ENCODE data around the gene DUSP9.

The DUSP9 gene

GRCh38 chrX:153647461-153648357 is 706 bp downstream of the DUSP9 start:
- in situ Hi-C loops (cut with MboI; ENCODE audit: low sequenced_read_pairs), result no loop called here

- in situ Hi-C loops (cut with MboI; ENCODE audit: low sequenced_read_pairs), result no loop called here
Observed at GRCh38 chrX:153648358-153649177, 1.6 kb downstream of the DUSP9 start.

DNA sequence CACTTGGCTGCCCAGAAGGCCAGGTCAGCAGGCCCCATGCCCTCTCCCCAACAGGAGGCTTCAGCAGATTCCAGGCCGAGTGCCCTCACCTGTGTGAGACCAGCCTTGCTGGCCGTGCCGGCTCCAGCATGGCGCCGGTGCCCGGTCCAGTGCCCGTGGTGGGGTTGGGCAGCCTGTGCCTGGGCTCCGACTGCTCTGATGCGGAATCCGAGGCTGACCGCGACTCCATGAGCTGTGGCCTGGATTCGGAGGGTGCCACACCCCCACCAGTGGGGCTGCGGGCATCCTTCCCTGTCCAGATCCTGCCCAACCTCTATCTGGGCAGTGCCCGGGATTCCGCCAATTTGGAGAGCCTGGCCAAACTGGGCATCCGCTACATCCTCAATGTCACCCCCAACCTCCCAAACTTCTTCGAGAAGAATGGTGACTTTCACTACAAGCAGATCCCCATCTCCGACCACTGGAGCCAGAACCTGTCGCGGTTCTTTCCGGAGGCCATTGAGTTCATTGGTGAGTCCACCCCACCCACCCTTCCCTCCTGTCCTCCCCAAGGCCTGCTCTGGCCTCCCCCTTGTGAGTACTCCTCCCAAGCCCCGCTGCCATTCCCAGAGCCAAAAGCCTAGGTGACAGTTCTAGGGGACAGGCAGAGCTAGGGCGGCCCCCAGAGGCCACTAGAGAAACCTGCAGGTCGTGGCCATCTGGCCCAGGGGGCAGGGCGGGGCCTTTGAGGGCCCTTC is 2.3 kb downstream of the DUSP9 start:
- in situ Hi-C loops (cut with MboI; ENCODE audit: low sequenced_read_pairs), result no loop called here

- in situ Hi-C loops (cut with MboI; ENCODE audit: low sequenced_read_pairs), result loop anchor here (10.0 to 25.0 kb wide), 2 partner anchors 95 to 688 kb away; no protein-coding TSS in a partner anchor
Observed at GRCh38 chrX:153649915-153650782, 3.1 kb downstream of the DUSP9 start.

DNA sequence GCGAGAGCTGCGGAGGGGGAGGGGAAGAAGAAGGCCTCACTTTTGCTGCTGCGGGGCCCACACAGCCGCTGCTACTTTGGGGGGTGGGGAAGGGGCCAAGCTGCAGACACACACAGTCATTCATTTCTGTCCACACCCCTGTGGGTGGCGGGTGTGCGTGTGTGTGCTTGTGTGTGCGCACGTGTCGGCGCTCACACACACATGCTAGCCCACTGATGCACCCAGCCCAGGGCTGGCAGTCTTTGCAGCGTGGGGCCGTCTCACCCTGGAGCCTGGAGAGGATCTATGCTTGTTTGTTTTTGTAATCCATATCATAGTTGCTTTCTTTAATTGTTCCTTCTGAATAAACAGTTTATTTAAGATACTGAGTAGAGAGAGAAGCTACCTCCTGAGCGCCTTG is 4.0 kb downstream of the DUSP9 start:
- in situ Hi-C loops (cut with MboI; ENCODE audit: low sequenced_read_pairs), result loop anchor here (10.0 to 25.0 kb wide), 2 partner anchors 96 to 689 kb away; no protein-coding TSS in a partner anchor

DNA sequence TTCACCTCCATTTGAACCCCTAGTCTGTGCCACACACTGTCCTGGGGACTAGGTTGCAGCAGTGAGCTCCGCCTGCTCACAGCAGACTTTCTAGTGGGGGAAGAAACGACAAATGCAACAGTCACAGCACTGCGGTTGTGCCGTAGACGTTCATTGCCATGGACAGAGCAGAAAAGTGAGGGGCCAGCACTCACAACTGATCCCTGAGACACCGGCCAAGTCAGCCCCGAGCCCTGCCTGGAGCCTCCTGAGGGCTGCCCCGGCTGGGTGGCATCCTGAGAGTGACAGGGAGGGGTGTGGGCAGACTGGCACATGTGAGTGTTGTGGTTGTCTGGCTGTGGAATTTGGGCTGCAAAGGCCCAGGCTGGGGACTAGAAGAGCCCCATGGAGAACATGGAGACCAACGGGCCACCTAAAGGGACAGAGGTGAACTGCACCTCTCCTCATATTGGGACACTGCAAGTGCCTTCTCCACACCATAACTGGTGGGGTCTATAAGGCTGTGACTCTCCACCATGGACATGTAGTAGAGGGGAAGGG is 4.6 kb downstream of the DUSP9 start:
- in situ Hi-C loops (cut with MboI; ENCODE audit: low sequenced_read_pairs), result loop anchor here (10.0 to 25.0 kb wide), 2 partner anchors 97 to 689 kb away; no protein-coding TSS in a partner anchor

GRCh38 chrX:153653556-153653955 is 6.6 kb downstream of the DUSP9 start:
- in situ Hi-C loops (cut with MboI; ENCODE audit: low sequenced_read_pairs), result loop anchor here (10.0 to 25.0 kb wide), 2 partner anchors 99 to 691 kb away; no protein-coding TSS in a partner anchor

GRCh38 chrX:153657161-153657560 is 10.2 kb downstream of the DUSP9 start:
- in situ Hi-C loops (cut with MboI; ENCODE audit: low sequenced_read_pairs), result loop anchor here (10.0 to 25.0 kb wide), 2 partner anchors 102 to 695 kb away; no protein-coding TSS in a partner anchor

DNA sequence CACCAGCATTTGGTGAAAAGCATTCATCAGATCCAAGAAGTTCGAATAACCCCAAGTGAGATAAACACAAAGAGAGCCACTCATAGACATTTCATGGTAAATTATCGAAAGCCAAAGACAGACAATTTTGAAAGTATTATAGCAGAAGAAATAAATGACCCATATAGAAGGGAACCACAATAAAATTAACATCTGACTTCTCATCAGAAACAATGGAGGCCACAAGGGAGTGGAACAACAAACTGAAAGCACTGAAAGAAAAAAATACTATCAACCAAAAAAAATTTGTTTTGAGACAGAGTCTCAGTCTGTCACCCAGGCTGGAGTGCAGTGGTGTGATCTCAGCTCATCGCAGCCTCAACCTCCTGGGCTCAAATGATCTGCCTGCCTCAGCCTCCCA is 12.3 kb downstream of the DUSP9 start:
- in situ Hi-C loops (cut with MboI; ENCODE audit: low sequenced_read_pairs), result loop anchor here (10.0 to 25.0 kb wide), 2 partner anchors 104 to 697 kb away; no protein-coding TSS in a partner anchor

- in situ Hi-C loops (cut with MboI; ENCODE audit: low sequenced_read_pairs), result loop anchor here (25.0 kb wide), 1 partner anchor 700 kb away; no protein-coding TSS in a partner anchor
Observed at GRCh38 chrX:153662266-153662665, 15.3 kb downstream of the DUSP9 start.

GRCh38 chrX:153665726-153666306 is 18.8 kb downstream of the DUSP9 start:
- in situ Hi-C loops (cut with MboI; ENCODE audit: low sequenced_read_pairs), result loop anchor here (25.0 kb wide), 1 partner anchor 704 kb away; no protein-coding TSS in a partner anchor

DNA sequence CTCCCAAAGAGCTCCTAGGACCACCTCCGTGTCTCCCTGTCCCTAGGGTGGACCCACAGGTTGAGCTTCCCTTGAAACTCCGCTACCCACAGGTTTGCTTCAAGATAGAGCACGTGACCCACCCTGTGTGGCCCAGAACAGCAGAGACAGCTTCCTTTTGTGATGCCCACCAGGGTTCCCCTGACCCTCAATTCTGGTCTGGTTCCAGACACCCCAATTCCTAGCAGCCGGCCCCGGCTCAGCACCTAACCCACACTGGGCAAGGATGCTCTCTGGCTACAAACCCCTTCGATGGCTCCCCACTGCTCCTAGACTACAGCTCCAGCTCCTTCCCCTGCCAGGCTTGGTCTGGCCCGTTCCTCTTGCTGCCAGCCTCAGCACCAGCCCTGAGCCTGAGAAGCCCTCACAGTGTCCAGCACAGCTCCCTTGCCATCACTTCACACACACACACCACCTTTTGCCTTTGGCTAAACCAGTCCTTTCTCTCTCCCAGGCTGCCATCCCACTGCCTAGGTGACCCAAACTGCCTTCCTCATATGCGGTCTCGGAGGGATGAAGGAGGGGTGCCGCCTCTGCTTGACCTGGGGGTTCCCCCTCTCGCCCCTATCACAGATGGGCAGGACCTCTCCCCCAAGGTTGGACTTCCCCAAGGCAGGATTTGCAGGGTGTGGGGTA is 20.4 kb downstream of the DUSP9 start:
- in situ Hi-C loops (cut with MboI; ENCODE audit: low sequenced_read_pairs), result loop anchor here (25.0 kb wide), 1 partner anchor 705 kb away; no protein-coding TSS in a partner anchor

DNA sequence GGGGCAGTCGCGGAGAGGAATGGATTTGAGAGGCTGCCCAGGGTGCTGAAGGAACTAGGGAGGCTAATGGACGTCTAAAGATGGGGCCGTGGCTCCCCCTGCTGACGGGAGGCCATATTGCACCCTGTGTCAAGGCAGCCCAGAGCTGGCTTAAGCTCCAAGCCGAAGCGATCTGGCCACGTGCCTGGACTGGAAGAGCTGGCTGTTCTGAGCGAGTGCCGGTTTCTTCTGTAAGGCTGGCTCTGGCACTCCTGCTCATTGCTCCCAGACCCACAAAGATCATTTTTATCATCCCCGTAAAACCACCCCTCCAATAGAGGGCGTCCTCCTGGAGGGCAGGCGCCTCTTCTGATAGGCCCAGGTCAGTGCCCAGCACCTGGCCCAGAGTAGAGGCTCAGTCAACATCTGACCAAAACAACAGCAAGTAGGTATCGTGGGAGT is 21.0 kb downstream of the DUSP9 start:
- in situ Hi-C loops (cut with MboI; ENCODE audit: low sequenced_read_pairs), result loop anchor here (25.0 kb wide), 1 partner anchor 706 kb away; no protein-coding TSS in a partner anchor

DNA sequence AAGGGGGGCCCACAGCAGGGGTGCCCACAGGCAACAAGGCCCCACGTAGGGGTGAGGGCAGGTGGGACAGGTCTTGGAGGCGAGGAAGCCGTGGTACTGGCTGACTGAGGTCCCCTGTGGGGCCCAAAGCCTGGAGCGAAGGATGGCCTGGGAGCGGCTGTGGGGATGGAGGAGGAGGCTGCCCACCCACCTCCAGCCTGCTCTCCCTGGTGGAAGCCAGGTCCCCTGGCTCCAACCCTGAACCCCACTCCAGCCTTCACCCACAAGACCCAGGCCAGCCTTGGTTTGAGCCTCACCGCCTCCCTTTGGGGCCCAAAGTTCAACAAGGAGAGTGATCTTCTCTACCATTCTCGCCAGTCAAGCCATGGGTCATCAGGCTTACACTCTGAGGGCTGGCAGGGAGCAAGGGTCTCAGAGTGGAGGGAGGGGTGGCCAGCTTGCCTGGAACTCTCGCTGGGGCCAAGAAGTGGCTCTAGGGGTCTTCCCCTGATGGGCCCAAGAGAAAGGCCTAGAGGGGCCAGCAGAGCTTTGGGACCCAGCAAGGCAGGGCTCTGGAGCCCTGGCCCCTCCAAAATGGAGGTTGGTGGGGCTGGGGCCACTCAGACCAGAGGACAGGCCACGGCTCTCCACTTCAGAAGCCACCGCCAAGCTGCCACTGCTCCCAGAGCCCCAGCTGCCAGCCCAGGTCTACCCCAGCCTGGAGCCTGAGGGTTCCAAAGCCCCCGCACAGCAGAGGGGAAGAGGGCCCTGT is 21.6 kb downstream of the DUSP9 start:
- in situ Hi-C loops (cut with MboI; ENCODE audit: low sequenced_read_pairs), result loop anchor here (25.0 kb wide), 1 partner anchor 706 kb away; no protein-coding TSS in a partner anchor

DNA sequence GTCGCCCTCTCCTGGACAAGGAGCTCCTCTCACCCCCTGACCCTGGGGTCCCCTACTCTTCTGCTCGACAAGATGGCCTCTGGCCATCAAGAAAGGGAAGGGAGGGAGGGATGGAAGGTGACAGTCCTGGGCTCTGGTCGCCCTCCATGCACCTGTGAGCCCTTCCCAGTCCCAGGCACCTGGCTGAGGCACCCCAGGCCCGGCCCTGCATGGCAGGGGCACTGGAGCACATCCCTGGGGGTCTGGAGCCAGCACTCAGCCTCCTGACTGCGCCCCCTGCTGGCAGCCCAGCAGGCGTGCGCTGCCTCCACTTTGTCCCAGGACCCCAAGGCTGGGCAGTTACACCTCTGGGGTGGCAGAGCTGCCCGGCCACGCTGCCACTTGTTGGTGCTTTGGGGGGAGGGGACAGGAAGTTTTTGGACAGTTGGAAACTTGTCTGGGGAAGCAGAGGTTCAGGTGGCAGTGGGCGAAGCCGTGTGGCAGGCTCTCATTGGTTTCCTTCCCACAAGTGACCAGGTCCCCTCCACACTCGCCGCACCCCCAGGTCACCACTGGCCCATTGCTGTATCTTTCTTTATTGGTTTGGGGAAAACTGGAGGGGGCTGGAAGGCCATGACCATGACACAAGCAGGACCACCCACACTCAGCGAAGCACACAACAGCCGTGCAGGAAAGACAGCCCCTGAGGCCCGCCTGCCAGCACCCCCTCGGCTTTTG is 22.3 kb downstream of the DUSP9 start:
- in situ Hi-C loops (cut with MboI; ENCODE audit: low sequenced_read_pairs), result loop anchor here (25.0 kb wide), 1 partner anchor 707 kb away; no protein-coding TSS in a partner anchor

- in situ Hi-C loops (cut with MboI; ENCODE audit: low sequenced_read_pairs), result loop anchor here (25.0 kb wide), 1 partner anchor 708 kb away; no protein-coding TSS in a partner anchor
Observed at GRCh38 chrX:153669901-153670731, 23.1 kb downstream of the DUSP9 start.
